Central memory CD8-positive, alpha-beta T cell (primary cell): ENCODE data around the gene RGS9.

Experiments
- ATAC-seq: fragments of 150-1000 bp; cut with Tn5 transposase; replicated peaks from 2 replicates; pipeline ENCODE4 v1.10.0; 2022; ENCODE audit warnings: mild to moderate bottlenecking, moderate FRiP score, moderate number of reproducible peaks; ENCODE audit not compliant: poor library complexity, severe bottlenecking; ENCODE audit errors: extremely low read depth
- DNase-seq, 2 donors: peaks; one replicate each; pipeline ENCODE4 v3.0.0; 2021; ENCODE audit warnings: low spot score in 2 of 2
- H3K27ac Mint-ChIP-seq: one replicate; pipeline ENCODE4 v1.8.0; 2022; ENCODE audit warnings: low read depth, mild to moderate bottlenecking, moderate library complexity, mixed read lengths
- H3K27me3 Mint-ChIP-seq: one replicate; pipeline ENCODE4 v1.8.0; 2022; ENCODE audit warnings: mixed read lengths
- H3K36me3 Mint-ChIP-seq: one replicate; pipeline ENCODE4 v1.8.0; 2022; ENCODE audit warnings: mild to moderate bottlenecking, moderate library complexity, mixed read lengths; ENCODE audit not compliant: insufficient read depth
- H3K4me1 Mint-ChIP-seq: one replicate; pipeline ENCODE4 v1.8.0; 2022; ENCODE audit warnings: mixed read lengths
- H3K4me3 Mint-ChIP-seq: one replicate; pipeline ENCODE4 v1.8.0; 2022; ENCODE audit warnings: mild to moderate bottlenecking, moderate library complexity, mixed read lengths
- H3K9me3 Mint-ChIP-seq: one replicate; pipeline ENCODE4 v1.8.0; 2022; ENCODE audit warnings: mixed read lengths

Gene RGS9

GRCh38 chr17:65271296-65271695, 134.1 kb downstream of the RGS9 start:
- Mint-ChIP-seq H3K36me3 (no peaks in the 10 kb centered on the region), H3K4me3 (no peak overlapping the region), H3K9me3 (no peaks in the 10 kb centered on the region), H3K27ac (no peak overlapping the region), H3K4me1 (no peaks in the 10 kb centered on the region), H3K27me3 (peaks cover 16% of the 10 kb centered on the region)
- DNase-seq (no peak), ATAC-seq (no peak)
